ENCODE data around the gene CADM1.
A peak's percentile ranks its signal among the peaks of the same experiment; 100 is the strongest.

CADM1 gene

GRCh38 chr11:115198321-115198741 is 305.9 kb downstream of the CADM1 start:
- no peak overlapping the region for H3K27ac Mint-ChIP-seq
- no peaks in the 10 kb centered on the region for H3K27me3 Mint-ChIP-seq
- ATAC-seq (replicated peaks) (no peak), DNase-seq (no peak)
- no peaks in the 10 kb centered on the region for H3K9me3 Mint-ChIP-seq
- no peaks in the 10 kb centered on the region for H3K36me3 Mint-ChIP-seq (ENCODE audit: insufficient read depth)
- peaks cover 6 to 26% of the 10 kb centered on the region in 2 donors for H3K4me1 Mint-ChIP-seq (ENCODE audit: low read depth in 2 of 2)
- no peak overlapping the region for H3K4me3 Mint-ChIP-seq

- Mint-ChIP-seq H3K4me3 (no peak overlapping the region), H3K27ac (no peak overlapping the region), H3K27me3 (no peaks in the 10 kb centered on the region), H3K9me3 (no peaks in the 10 kb centered on the region), H3K36me3 (ENCODE audit: insufficient read depth) (no peaks in the 10 kb centered on the region), H3K4me1 (ENCODE audit: low read depth in 2 of 2) (peaks cover 6 to 26% of the 10 kb centered on the region in 2 donors)
- DNase-seq (no peak), ATAC-seq (replicated peaks) (no peak)
Measured at GRCh38 chr11:115197433-115197832, 306.8 kb downstream of the CADM1 start.

DNA sequence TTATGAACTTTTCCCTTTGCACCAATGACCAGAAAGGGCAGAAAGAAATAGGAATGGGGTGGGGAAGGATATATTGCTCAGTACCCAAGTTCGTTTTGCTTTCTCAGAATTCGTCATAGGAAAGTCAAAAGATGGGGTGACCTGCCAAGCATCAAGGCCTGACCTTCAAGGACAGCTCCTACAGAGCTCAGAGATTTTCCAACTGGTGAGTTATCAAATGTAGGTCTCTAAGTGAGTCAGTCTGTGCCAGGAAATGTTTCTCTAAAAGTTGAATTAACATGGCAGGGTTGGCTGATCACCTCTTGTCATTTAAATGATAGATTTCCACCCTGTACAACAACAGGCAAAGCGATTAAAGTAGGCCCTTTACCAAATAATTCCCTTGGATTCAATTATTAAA is 307.2 kb downstream of the CADM1 start:
- no peak overlapping the region for H3K4me3 Mint-ChIP-seq
- H3K27ac Mint-ChIP-seq: no peak overlapping the region
- H3K27me3 Mint-ChIP-seq: no peaks in the 10 kb centered on the region
- no peak for ATAC-seq (replicated peaks)
- no peaks in the 10 kb centered on the region for H3K9me3 Mint-ChIP-seq
- DNase-seq: no peak
- H3K4me1 Mint-ChIP-seq (ENCODE audit: low read depth in 2 of 2): peaks cover 6 to 26% of the 10 kb centered on the region in 2 donors
- no peaks in the 10 kb centered on the region for H3K36me3 Mint-ChIP-seq (ENCODE audit: insufficient read depth)

DNA sequence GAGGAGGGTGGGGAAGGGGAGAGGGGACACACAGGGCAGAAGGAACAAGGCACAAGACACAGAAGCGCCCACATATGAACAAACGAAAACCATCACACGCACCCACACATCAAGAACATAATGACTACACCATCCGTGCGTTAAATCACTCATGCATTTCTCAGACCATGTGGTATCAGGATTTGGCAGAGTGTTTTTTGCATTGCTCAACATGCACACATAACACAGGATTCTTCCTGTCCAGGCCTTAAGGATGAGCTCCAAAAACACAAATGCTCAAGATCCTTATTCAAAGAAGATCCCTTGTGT is 309.5 kb downstream of the CADM1 start:
- ATAC-seq (replicated peaks): peak; percentile 46
- peak overlapping the region; percentile 67 to 87 for H3K4me3 Mint-ChIP-seq
- H3K27me3 Mint-ChIP-seq: no peaks in the 10 kb centered on the region
- H3K9me3 Mint-ChIP-seq: no peaks in the 10 kb centered on the region
- peaks cover 6 to 19% of the 10 kb centered on the region in 2 donors for H3K4me1 Mint-ChIP-seq (ENCODE audit: low read depth in 2 of 2)
- peak overlapping the region; percentile 78 to 98 for H3K27ac Mint-ChIP-seq
- no peak for DNase-seq
- no peaks in the 10 kb centered on the region for H3K36me3 Mint-ChIP-seq (ENCODE audit: insufficient read depth)

- Mint-ChIP-seq H3K4me3 (peak overlapping the region; percentile 67 to 87), H3K27me3 (no peaks in the 10 kb centered on the region), H3K4me1 (ENCODE audit: low read depth in 2 of 2) (peaks cover 6 to 14% of the 10 kb centered on the region in 2 donors), H3K36me3 (ENCODE audit: insufficient read depth) (no peaks in the 10 kb centered on the region), H3K27ac (peak overlapping the region; percentile 78 to 98), H3K9me3 (no peaks in the 10 kb centered on the region)
- DNase-seq (no peak), ATAC-seq (replicated peaks) (peak; percentile 86)
Measured at GRCh38 chr11:115193914-115194801, 310.1 kb downstream of the CADM1 start.

- ATAC-seq (replicated peaks): no peak
- H3K4me3 Mint-ChIP-seq: no peak overlapping the region
- H3K36me3 Mint-ChIP-seq (ENCODE audit: insufficient read depth): no peaks in the 10 kb centered on the region
Measured at GRCh38 chr11:115191761-115192160, 312.5 kb downstream of the CADM1 start.

GRCh38 chr11:115190196-115190595 is 314.0 kb downstream of the CADM1 start:
- Mint-ChIP-seq H3K9me3 (no peaks in the 10 kb centered on the region), H3K27me3 (no peaks in the 10 kb centered on the region), H3K4me1 (ENCODE audit: low read depth in 2 of 2) (peaks cover 6 to 14% of the 10 kb centered on the region in 2 donors), H3K4me3 (no peak overlapping the region), H3K36me3 (ENCODE audit: insufficient read depth) (no peaks in the 10 kb centered on the region), H3K27ac (no peak overlapping the region)
- no peak for DNase-seq
- no peak for ATAC-seq (replicated peaks)

More at GRCh38 chr11:115191761-115192160, 312.5 kb downstream of the CADM1 start:
- no peak for DNase-seq
- Mint-ChIP-seq H3K4me1 (ENCODE audit: low read depth in 2 of 2) (peaks cover 6 to 14% of the 10 kb centered on the region in 2 donors), H3K27me3 (no peaks in the 10 kb centered on the region), H3K9me3 (no peaks in the 10 kb centered on the region), H3K27ac (no peak overlapping the region)

DNA sequence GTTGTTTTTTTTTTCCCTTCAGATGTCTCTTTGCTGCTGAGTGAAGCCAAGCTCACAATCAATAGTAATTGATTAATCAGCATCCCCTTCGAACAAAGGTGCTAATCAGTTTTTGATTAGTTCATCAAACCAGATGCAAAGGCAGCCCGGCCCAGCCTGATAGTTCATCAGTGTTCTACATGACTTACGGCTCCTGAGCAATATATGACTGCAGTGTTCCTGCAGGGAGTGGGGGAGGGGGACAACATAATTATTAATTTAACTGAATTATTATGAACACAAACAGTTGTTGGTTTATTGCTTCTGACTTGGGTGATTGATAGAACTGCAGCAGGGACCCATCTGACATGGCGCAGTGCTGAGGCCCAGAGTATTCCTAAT is 315.3 kb downstream of the CADM1 start:
- Mint-ChIP-seq H3K9me3 (no peaks in the 10 kb centered on the region), H3K4me3 (no peak overlapping the region), H3K27me3 (no peaks in the 10 kb centered on the region), H3K4me1 (ENCODE audit: low read depth in 2 of 2) (peaks cover 1 to 2% of the 10 kb centered on the region in 2 donors), H3K27ac (no peak overlapping the region), H3K36me3 (ENCODE audit: insufficient read depth) (no peaks in the 10 kb centered on the region)
- no peak for ATAC-seq (replicated peaks)
- no peak for DNase-seq

GRCh38 chr11:115188188-115188897 is 315.9 kb downstream of the CADM1 start:
- Mint-ChIP-seq H3K9me3 (no peaks in the 10 kb centered on the region), H3K27me3 (no peaks in the 10 kb centered on the region), H3K4me1 (ENCODE audit: low read depth in 2 of 2) (no peaks in the 10 kb centered on the region), H3K27ac (no peak overlapping the region), H3K36me3 (ENCODE audit: insufficient read depth) (no peaks in the 10 kb centered on the region), H3K4me3 (no peak overlapping the region)
- ATAC-seq (replicated peaks): no peak
- no peak for DNase-seq

DNA sequence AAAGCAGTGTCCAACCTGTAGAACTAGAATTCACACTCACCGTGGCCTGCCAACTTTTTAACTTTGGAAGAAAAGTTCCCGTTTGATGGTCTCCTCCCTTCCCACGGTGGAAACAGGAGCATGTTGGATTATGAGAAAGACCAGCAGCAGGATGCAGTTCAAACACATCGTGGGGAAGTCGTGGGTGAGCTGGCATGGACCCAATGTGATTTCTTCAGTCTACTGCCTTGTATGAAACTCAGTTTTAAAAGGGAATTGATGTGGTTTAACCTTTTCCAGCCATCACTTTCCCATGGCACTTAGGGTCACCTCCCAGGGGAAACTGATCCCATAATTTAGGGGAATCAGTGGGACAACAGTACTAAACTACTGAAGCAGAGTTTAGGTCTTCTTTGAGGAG is 318.3 kb downstream of the CADM1 start:
- no peaks in the 10 kb centered on the region for H3K9me3 Mint-ChIP-seq
- no peak for ATAC-seq (replicated peaks)
- H3K27ac Mint-ChIP-seq: no peak overlapping the region

DNA sequence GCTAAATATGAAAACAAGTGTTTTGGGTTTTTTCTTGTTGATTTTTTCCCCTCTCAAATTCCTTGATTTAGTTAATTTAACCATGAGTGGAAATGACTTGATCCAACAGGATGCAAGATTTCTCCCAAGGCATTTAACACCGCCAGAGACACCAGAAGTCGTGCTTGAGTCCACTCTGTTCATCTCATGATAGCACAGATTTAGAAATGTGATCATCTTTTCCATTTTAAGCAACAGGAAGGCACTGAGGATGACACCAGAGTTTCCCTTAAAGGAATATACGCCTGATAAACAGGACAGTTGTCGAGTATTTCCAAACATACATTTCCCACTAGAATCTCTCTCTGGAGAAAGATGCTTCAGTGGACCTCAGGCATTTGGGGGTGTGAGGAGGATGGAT is 318.7 kb downstream of the CADM1 start:
- Mint-ChIP-seq H3K4me3 (no peak overlapping the region), H3K4me1 (ENCODE audit: low read depth in 2 of 2) (no peaks in the 10 kb centered on the region), H3K9me3 (no peaks in the 10 kb centered on the region), H3K27me3 (no peaks in the 10 kb centered on the region), H3K27ac (no peak overlapping the region), H3K36me3 (ENCODE audit: insufficient read depth) (no peaks in the 10 kb centered on the region)
- no peak for DNase-seq
- no peak for ATAC-seq (replicated peaks)

More for the DNA sequence above, 318.3 kb downstream of the CADM1 start:
- H3K27me3 Mint-ChIP-seq: no peaks in the 10 kb centered on the region
- no peaks in the 10 kb centered on the region for H3K36me3 Mint-ChIP-seq (ENCODE audit: insufficient read depth)
- no peaks in the 10 kb centered on the region for H3K4me1 Mint-ChIP-seq (ENCODE audit: low read depth in 2 of 2)
- H3K4me3 Mint-ChIP-seq: no peak overlapping the region
- no peak for DNase-seq

GRCh38 chr11:115184901-115185300 is 319.3 kb downstream of the CADM1 start:
- Mint-ChIP-seq H3K27me3 (no peaks in the 10 kb centered on the region), H3K4me1 (ENCODE audit: low read depth in 2 of 2) (no peaks in the 10 kb centered on the region), H3K27ac (no peak overlapping the region), H3K4me3 (no peak overlapping the region), H3K9me3 (no peaks in the 10 kb centered on the region), H3K36me3 (ENCODE audit: insufficient read depth) (no peaks in the 10 kb centered on the region)
- DNase-seq (no peak), ATAC-seq (replicated peaks) (no peak)

GRCh38 chr11:115183830-115184229 is 320.4 kb downstream of the CADM1 start:
- Mint-ChIP-seq H3K4me1 (ENCODE audit: low read depth in 2 of 2) (no peaks in the 10 kb centered on the region), H3K4me3 (no peak overlapping the region), H3K9me3 (no peaks in the 10 kb centered on the region), H3K27me3 (no peaks in the 10 kb centered on the region), H3K36me3 (ENCODE audit: insufficient read depth) (no peaks in the 10 kb centered on the region), H3K27ac (no peak overlapping the region)
- DNase-seq (no peak), ATAC-seq (replicated peaks) (no peak)

- ATAC-seq (replicated peaks): no peak
- no peak overlapping the region for H3K4me3 Mint-ChIP-seq
- H3K36me3 Mint-ChIP-seq (ENCODE audit: insufficient read depth): no peaks in the 10 kb centered on the region
- H3K27ac Mint-ChIP-seq: no peak overlapping the region
- DNase-seq: no peak
- H3K9me3 Mint-ChIP-seq: no peaks in the 10 kb centered on the region
- H3K27me3 Mint-ChIP-seq: no peaks in the 10 kb centered on the region
- no peaks in the 10 kb centered on the region for H3K4me1 Mint-ChIP-seq (ENCODE audit: low read depth in 2 of 2)
Measured at GRCh38 chr11:115183136-115183535, 321.1 kb downstream of the CADM1 start.

Measured in effector memory CD8-positive, alpha-beta T cell (primary cell).